Measurements from ENCODE around the gene RAB4A.
"Not testable (repeated sequence)": the region's sequence is repeated elsewhere in the genome, so short reads cannot be mapped to it uniquely, and the experiment has no call there.

RAB4A gene

DNA sequence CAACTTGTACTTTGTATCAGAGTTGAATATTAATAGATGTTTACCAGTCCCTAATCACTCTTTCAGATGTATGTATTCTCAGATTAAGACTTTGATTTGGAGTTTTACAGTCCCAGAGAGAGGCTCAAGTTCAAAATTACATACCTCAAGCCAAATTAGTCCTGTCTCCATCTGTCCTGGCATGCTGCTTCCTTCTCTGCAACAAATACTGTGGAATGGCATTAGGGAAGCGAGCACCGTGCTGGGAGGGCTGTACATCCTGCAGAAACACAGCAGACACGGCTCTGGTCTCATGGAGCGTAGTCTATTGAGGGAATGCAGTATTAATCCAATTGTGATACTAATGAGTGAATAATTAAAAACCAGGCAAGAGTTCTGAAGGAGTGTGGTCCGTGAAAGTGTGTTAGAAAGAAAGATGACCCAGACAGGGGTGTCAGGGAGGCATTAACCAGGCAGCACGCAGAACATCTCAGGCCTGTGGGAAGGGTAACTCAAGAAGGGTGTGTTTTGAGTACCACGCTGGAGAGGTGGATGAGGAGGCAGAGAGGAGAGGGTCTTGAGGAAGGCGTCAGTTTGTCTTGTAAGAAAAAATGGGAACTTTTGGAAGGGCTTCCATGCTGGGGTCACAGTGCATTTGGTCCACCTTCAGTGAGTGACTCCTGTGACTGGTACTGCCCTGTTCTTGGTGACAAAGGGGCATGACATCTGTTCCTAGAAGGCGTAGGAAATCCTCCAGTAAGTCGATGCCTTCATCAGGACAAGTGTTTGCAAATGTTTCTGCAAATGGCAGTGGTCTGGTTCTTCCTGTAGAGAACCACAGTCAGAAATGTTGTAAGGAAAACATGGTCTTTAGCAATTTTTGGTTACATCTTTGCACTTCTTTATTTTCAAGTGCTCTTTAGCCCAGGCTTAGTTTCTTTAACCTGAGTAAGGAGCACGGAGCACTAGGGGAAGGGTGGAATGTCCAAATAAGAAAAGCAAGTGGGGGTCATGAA is 1.6 kb downstream of the RAB4A start:
- DNase-seq: peak; percentile 56

DNA sequence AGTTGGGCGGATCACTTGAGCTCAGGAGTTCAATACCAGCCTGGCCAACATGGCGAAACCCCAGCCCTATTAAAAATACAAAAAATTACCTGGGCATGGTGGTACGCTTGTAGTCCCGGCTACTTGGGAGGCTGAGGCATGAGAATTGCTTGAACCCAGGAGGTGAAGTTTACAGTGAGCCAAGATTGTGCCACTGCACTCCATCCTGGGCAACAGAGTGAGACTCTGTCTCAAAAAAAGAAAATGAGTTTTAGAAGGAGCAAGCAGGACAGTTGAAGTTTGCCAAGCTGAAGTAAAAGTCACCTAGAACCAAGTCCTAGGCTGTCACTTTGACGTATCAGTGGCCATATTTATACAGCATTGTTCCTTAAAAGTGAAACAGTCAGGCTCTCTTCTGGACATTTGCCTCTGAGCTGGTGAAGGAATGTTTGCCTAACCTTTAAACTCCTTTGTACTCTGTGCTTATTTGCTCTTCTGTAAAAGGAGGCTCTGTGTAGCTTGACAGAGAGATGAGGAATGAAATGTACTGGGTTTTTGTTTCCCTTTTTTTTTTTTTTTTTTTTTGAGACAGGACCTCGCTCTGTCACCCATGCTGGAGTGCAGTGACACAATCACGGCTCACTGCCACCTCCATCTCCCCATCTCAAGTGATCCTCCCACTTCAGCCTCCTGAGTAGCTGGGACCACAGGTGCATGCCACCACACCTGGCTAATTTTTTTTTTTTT is 2.8 kb downstream of the RAB4A start:
- DNase-seq: no peak

DNA sequence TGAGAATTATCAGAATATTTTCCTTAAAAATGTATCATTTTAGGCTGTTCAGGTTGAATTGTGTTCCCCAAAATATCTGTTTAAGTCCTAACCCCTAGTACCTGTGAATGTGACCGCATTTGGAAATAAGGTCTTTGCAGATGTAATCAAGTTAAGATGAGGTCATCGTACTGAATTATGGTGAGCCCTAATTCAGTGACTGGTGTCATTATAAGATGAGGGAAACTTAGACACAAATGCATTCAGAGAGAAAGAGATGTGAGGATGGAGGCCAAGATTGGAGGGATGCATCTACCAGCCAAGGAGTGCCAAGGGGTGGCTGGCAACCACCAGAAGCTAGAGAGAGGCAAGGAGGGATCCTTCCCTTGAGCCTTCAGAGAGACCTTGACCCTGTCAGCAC is 4.1 kb downstream of the RAB4A start:
- DNase-seq: no peak

DNA sequence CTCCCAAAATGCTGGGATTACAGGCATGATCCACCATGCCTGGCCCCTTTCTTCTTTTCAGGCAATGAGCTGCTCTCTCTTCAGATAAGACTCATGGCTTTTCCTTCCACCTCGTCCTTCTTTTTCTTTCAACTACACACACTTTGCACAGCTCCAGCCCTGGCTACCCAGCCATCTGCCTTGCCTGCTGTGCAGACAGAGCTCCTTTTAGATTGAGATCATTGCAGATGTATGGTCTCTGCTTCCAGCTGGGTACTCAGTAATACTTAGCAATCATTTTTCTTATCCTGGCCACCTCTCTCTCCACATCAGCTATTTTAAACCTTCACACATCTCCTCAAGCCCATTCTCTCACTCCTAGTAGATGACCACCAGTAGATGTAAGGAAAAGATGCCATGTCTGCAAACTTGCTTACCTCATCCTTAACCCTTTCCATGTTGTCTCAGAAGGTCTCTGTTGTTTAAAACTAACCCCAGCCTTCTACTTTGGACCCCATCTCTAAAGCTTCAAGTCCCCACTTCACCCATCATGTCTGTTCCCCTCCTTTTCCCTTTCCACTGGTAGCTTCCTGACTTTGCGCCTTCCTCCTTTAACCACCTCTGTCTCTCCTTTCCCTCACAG is 7.3 kb downstream of the RAB4A start:
- DNase-seq: no peak

DNA sequence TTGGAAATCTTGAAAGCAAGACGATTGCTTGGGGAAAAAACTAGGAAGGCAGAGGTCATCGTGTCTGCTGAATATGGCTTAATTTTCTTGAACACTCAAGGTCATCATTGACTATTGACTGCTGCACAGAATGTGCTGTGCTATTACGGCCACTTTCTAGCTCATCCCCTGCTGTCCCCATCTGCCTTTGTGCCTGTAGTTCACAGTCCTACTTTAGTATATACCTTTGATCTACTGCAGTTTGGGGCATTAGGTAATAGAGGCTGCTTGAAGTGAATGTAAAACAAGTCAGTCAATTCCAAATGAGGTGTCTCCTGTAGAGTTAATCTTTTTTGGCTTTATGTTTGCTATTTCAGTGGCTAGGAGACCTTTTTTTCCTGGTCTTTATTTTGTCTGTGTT is 8.3 kb downstream of the RAB4A start:
- no peak for DNase-seq

DNA sequence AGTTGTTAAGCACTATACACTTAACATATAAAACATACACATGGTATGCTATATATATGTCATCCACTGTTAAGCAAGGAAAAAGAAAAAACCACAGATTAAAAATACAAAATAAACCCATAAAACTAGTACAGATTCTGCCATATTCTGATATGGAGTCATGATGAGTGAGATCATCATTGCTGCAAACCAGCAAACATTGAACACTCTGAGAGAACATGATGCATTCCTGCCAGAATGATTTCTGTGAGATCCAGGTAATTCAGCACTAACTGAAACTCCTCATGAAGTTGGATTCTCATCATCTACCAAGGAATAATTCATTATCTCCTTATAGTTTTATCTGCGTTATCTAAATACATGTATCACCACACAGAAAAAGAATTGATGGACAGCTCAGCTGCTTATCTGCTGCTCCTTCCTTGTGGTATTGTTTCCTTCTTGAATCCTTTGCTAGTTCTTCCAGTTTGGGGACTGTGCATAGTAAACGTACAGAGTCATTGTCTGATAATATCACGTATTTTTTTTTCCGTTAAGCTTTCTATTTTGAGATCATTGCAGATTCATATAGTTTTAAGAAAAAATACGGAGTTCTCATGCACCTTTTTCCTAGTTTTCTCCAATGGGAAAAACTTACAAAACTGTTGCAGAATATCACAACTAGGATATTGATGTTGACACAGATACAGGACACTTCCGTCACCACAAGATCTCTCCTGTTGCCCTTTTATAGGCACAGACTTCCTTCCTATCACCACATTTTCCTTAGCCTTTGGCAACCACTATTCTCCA is 9.3 kb downstream of the RAB4A start:
- no peak for DNase-seq

DNA sequence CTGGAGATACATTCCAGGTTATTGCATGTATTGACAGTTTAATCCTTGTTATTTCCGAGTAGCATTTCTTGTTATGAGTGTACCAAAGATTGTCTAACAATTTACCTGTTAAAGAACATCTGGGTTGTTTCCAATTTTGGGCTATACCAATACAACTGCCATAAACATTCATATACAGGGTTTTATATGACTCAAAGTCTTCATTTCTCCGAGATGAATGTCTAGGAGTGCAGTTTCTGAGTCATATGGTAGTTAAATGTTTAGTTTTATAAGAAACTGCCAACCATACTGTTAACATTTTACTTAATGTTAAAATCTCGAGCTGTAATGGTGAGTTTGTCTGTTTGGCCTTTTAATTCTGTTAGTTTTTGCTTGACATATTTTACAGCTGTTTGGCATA is 10.0 kb downstream of the RAB4A start:
- DNase-seq: no peak

DNA sequence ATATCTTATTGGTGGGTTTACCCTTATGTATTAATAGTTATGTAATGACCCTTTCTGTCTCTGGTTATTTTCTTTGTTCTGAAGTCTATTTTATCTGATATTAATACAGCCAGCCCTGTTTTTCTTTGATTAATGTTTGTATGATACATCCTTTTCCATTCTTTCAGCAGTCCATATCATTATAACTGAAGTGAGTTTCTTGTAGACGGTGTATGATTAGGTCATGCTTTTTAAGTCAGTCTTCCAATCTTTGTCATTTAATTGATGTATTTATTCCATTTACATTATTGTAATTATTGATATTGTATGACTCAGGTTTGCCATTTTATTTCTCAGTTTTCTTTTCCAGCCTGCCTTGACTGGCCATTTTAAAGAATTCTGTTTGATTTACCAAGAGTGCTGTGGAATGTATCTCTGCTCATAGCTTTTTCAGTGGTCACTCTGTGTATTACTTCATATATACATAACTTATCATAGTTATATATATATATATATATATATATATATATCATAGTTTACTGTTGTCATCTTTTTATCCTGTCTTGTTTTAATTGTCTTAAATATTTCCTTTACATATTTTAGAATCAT is 10.5 kb downstream of the RAB4A start:
- DNase-seq: no peak

DNA sequence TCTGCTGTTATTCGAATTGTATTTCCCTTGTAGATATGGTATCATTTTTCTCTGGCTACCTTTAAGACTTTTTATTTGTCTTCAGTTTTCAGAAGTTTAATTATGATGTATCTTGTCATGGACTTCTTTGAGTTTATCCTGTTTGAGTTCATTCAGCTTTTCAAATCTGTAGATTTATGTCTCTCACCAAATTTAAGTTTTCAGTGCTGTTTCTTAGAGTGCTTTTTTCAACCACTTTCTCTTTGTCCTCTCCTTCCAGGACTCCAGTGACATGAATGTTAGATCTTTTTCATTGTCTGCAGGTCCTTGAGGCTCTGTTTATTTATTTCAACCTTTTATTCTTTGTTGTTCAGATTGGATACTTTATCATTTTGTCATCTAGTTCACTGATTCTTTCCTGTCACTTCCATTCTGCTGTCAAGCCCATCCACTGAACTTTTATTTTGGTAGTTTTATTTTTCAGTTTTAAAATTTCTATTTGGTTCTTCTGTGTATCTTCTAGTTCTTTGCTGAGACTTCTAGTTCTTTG is 11.4 kb downstream of the RAB4A start:
- DNase-seq: no peak

DNA sequence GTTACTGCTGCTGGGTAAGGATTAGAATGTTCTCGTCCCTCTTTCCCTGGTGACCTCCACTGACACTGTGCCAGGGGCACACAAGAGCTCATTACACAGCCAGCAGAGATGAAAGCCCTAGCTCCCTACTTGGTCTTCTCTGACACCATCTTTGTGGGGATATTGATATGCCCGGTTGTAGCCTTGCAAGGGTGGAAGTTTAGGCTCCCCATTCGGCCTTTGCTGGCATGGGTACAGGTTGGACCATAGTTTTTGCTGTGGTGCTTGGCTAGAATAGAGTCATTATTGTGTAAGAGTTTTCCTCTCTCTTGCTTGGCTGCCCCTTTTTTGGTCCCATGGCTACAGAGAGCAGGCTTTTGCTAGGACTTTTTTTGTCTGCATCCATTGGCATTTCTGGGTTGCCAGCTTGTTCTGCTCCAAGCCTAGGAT is 12.3 kb downstream of the RAB4A start:
- DNase-seq: no peak

DNA sequence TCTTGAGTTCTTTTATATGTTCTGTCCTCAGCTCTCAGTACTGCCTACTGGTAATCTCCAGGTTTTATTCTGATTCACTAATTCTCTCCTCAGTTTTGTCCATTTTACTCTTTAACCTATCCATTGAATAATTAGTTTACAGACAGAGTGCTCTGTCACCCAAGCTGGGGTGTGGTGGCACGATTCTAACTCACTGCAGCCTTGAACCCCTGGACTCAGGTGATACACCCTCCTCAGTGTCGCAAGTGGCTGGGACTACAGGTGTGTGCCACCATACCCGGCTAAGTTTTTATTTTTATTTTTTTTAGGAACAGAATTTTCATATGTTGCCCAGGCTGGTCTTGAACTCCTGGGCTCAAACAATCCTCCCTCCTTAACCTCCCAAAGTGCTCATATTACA is 14.0 kb downstream of the RAB4A start:
- DNase-seq: no peak

DNA sequence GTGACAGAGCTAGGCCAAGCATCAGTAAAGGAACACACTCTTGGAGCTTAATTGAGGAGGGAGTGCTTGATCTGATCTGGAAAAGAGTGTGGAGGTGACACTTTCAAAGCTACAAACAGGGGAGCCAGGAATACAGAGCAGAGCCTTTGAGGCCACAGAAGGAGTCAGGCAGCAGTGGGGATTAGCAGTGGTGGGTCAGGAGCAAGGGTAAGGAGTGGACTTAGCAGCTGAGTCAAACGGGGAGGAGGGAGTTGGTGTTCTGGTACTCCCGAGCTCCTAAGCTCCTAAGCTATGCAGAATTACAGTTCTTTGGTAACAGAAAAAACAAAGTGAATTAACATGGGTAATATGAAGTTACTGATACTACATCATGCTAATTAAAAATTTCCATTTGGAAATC is 14.5 kb downstream of the RAB4A start:
- no peak for DNase-seq

DNA sequence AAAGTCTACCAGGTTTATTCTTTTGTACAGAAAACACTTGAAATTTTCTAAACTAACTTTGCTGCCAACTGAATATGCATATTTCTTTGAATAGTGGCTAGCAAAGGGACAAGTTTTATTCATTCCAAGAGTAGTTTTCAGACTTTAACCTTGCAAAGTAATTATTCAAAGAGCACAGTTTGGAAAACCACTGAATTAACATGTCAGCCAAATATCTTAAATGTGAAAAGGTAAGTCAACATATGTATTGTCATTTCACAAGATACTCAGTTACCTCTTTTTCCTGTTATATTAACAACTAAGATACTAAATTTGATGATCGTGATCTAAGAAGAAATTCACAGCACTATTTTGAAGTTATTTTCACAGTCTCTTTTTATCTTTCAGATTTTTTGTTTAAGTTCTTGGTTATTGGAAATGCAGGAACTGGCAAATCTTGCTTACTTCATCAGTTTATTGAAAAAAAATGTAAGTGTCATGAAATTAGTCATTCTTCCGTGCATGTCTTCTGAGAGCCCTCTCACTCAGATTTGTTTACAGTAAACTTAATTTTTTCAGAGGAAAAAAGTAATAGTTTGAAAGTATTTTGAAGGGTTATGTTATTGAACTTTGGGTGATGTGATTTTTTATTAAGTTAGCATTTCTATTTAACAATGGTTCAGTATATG is 15.3 kb downstream of the RAB4A start:
- DNase-seq: peak; percentile 38

DNA sequence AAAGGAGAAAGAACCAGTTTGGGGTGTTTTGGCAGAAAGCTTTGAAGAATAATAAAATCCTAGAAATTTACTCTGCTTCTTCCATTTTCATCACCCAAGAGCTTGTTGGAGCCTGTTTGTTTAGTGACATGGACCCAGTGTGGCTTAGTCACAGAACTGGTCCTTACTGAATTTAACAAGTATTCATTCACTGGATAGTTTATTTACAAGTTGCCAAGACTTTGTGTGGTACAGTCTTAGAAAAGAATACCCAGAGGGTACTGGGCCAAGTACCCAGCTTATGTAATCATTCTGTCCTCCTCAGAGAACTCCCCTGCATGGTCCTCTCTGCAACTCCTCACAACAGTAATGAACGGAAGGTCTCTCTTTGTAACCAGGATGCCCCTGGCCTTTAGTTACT is 16.4 kb downstream of the RAB4A start:
- DNase-seq: no peak

DNA sequence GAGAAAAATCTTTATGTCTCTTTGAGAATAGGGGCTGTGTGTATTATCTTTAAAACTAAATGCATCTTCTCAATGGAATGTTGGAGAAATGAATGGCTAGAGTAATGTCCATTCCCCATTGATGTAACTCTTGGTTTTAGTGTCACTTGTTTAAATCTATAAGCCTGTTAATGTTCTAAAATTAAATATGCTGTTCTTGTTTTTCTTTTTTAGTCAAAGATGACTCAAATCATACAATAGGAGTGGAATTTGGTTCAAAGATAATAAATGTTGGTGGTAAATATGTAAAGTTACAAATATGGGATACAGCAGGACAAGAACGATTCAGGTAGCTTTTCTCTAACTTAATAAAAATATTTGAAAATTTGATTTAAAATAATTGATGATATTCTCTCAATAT is 17.6 kb downstream of the RAB4A start:
- no peak for DNase-seq

DNA sequence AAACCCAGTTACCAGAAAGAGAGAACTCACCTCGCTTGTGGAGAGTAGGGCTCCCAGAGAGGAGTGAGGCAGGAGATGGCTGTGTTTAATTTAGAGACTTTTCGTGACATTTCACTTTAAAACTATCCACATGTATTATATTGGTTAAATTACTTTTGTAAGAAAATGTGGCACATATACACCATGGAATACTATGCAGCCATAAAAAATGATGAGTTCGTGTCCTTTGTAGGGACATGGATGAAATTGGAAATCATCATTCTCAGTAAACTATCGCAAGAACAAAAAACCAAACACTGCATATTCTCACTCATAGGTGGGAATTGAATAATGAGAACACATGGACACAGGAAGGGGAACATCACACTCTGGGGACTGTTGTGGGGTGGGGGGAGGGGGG is 20.8 kb downstream of the RAB4A start:
- DNase-seq: not testable (repeated sequence)

DNA sequence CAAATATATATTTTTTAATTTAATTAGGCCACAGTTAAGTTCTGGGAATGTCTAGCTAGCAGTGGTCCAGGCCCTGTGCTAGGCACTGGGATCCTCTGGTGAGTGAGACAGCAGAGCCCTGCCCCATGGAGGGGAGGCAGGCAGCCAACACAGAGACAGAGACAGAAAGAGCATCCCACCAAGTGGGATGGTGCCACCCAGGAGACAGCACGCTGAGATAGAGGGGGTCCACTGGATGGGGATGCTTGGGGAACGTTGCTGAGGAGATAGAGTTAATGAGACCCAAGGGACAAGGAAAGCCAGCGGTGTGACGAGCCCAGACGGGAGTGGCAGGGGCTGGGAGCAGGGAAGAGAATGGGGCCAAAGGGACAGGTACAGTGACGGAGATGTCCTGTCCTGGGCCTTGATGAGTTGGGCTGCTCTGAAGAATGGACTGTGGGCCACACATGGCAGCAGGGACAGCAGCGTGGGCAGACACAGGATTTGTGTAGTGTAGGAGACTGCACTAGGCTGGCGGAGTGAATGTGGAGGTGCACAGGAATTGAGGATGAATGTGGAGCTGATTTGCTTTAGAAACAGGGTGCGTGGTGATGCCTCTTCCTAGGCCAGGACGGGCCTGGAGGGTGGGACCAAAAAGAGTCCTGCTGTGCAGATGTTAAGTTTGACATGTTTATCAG is 22.8 kb downstream of the RAB4A start:
- DNase-seq: no peak

DNA sequence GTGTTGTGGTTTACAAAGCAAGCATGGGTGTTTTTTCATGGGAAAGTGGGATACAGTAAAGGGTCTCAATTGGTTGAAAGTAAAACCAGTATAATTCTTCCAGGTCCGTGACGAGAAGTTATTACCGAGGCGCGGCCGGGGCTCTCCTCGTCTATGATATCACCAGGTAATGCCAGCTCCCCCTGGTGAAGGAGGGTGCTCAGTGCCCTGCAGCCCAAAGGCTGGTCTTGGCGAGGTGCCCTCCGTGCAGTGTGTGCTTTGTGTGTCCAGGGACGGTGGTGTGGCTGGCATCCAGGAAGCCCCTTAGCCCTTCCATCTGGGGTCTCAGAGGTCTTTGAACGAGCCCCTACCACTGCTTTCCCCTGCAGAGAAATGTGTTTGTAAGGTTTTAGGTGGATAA is 24.8 kb downstream of the RAB4A start:
- no peak for DNase-seq

DNA sequence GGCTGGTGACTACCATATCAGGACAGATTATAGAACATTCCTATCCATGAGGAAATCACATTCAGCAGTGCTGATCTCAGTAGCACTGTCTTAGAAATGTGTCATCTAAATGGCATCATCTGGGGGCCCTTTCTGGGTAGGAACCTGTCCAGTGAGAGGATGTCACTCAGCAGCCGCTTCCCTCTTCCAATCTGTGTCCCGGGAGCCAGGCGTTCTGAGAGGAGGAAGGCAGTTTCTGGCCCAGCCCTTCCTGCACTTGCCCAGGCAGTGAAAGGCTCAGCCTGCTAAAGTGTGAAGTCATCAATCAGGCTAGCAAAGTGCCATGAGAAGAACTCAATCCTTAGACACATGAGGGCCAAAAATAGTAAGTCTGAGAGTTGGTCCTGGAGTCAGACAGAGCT is 25.6 kb downstream of the RAB4A start:
- peak; percentile 32 for DNase-seq

DNA sequence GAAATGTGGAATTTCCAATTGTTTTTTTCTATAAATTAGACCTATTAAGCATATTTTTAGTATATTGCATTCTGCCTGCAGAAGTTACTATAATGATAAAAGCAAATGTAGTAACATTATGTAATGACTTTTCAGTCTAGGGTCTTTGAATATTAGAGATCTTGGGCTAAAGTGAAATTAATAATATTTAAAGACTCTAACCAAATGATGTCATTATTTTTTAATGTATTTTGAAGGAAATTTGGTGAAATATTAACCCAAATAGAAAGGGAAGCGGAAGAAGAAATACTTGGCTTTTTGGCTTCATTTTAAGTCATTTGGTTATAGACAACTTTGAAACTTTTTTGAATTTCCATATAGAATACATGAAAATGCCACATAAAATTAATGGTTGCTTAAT is 26.8 kb downstream of the RAB4A start:
- no peak for DNase-seq

DNA sequence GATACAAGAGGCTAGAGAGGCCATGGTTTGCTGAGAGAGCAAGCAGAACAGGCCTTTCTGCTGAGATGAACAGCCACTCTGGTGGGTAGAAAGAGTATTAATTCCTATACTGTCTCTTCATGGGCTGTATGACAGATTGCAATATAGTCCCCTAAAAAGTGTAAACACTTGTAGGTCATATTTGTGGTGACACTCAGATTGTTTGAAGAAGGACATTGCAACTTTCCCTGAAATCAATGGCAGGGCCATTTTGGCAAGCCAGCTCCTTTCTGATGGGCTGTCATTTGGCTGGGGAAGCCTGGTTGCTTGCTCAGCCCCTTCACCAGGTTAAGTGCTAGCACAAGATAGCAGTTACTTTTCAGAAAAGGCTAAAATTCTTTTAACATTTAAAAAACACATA is 27.5 kb downstream of the RAB4A start:
- DNase-seq: no peak
